Trophoblast cell (in vitro differentiated cells and primary cell): ENCODE measurements around the gene ASCC1.

ENCODE experiments used
- DNase-seq, 2 donors: peaks; one replicate each; pipeline ENCODE4 v3.0.0-alpha.2; 2016
- H2AFZ ChIP-seq: 2 replicates; pipeline ENCODE4 v1.6.1; 2013; ENCODE audit warnings: low read length, moderate library complexity, mild to moderate bottlenecking; ENCODE audit not compliant: insufficient read depth, poor library complexity
- H2AK5ac ChIP-seq: 2 replicates; pipeline ENCODE4 v1.6.1; 2013; ENCODE audit warnings: mild to moderate bottlenecking, low read length
- H2BK120ac ChIP-seq: 2 replicates; pipeline ENCODE4 v1.6.1; 2013; ENCODE audit warnings: low read length, mild to moderate bottlenecking, moderate library complexity; ENCODE audit not compliant: insufficient read depth, poor library complexity
- H2BK12ac ChIP-seq: 2 replicates; pipeline ENCODE4 v1.6.1; 2013; ENCODE audit warnings: mild to moderate bottlenecking, low read length, moderate library complexity
- H2BK5ac ChIP-seq: 2 replicates; pipeline ENCODE4 v1.6.1; 2013; ENCODE audit warnings: low read length, low read depth, moderate library complexity, mild to moderate bottlenecking; ENCODE audit not compliant: poor library complexity
- H3K14ac ChIP-seq: 2 replicates; pipeline ENCODE4 v1.6.1; 2013; ENCODE audit warnings: mild to moderate bottlenecking, low read length
- H3K18ac ChIP-seq: 2 replicates; pipeline ENCODE4 v1.6.1; 2013; ENCODE audit warnings: mild to moderate bottlenecking, low read length
- H3K23ac ChIP-seq: 2 replicates; pipeline ENCODE4 v1.6.1; 2013; ENCODE audit warnings: low read length
- H3K27ac ChIP-seq: 2 replicates; pipeline ENCODE4 v1.5.1; 2013; ENCODE audit warnings: low read depth, mild to moderate bottlenecking, inconsistent platforms, low read length, moderate library complexity
- H3K27me3 ChIP-seq: 2 replicates; pipeline ENCODE4 v1.6.1; 2013; ENCODE audit warnings: inconsistent platforms, mild to moderate bottlenecking, low read length, moderate library complexity; ENCODE audit not compliant: insufficient read depth
- H3K36me3 ChIP-seq, 2 experiments: 1 replicate in 1 of 2; 2 replicates in 1 of 2; pipeline ENCODE4 v1.6.1; 2013; ENCODE audit warnings: low read length in 2 of 2, mild to moderate bottlenecking in 2 of 2, moderate library complexity in 1 of 2; ENCODE audit not compliant: insufficient read depth in 2 of 2, control insufficient read depth in 1 of 2
- H3K4ac ChIP-seq: 2 replicates; pipeline ENCODE4 v1.6.1; 2013; ENCODE audit warnings: low read depth, mild to moderate bottlenecking, low read length, moderate library complexity
- H3K4me1 ChIP-seq, 2 experiments: 1 replicate in 1 of 2; 2 replicates in 1 of 2; pipeline ENCODE4 v1.6.1; 2013; ENCODE audit warnings: low read length in 2 of 2, mild to moderate bottlenecking in 2 of 2, moderate library complexity in 1 of 2; ENCODE audit not compliant: insufficient read depth in 2 of 2, control insufficient read depth in 1 of 2
- H3K4me2 ChIP-seq: 2 replicates; pipeline ENCODE4 v1.6.1; 2013; ENCODE audit warnings: inconsistent platforms, mild to moderate bottlenecking, low read length, moderate library complexity
- H3K4me3 ChIP-seq: 2 replicates; pipeline ENCODE4 v1.5.1; 2013; ENCODE audit warnings: mild to moderate bottlenecking, low read depth, low read length, inconsistent platforms
- H3K79me1 ChIP-seq: one replicate; pipeline ENCODE4 v1.6.1; 2013; ENCODE audit warnings: low read length
- H3K79me2 ChIP-seq: 2 replicates; pipeline ENCODE4 v1.6.1; 2013; ENCODE audit warnings: low read length, mild to moderate bottlenecking; ENCODE audit not compliant: control insufficient read depth, insufficient read depth, poor library complexity
- H3K9ac ChIP-seq: 2 replicates; pipeline ENCODE4 v1.6.1; 2013; ENCODE audit warnings: mild to moderate bottlenecking, low read length
- H3K9me3 ChIP-seq: 2 replicates; pipeline ENCODE4 v1.6.1; 2013; ENCODE audit warnings: low read depth, mild to moderate bottlenecking, control low read depth, inconsistent platforms, low read length; ENCODE audit not compliant: insufficient read depth
- H4K12ac ChIP-seq: 2 replicates; pipeline ENCODE4 v1.6.1; 2013; ENCODE audit warnings: low read depth, mild to moderate bottlenecking, low read length, moderate library complexity
- H4K8ac ChIP-seq: 2 replicates; pipeline ENCODE4 v1.6.1; 2013; ENCODE audit warnings: low read depth, mild to moderate bottlenecking, low read length, moderate library complexity
- H4K91ac ChIP-seq: one replicate; pipeline ENCODE4 v1.6.1; 2013; ENCODE audit warnings: low read depth, mild to moderate bottlenecking, low read length, moderate library complexity
- WGBS: extraction: QIAGEN DNeasy Blood & Tissue Kit; methylation state at CpG from one replicate; pipeline ENCODE4 v1.1.7; 2013; ENCODE audit warnings: missing lambda C conversion rate; ENCODE audit not compliant: insufficient read length, insufficient coverage; ENCODE audit errors: extremely low coverage; 5-methylcytosine and 5-hydroxymethylcytosine counted together

The ASCC1 gene

DNA sequence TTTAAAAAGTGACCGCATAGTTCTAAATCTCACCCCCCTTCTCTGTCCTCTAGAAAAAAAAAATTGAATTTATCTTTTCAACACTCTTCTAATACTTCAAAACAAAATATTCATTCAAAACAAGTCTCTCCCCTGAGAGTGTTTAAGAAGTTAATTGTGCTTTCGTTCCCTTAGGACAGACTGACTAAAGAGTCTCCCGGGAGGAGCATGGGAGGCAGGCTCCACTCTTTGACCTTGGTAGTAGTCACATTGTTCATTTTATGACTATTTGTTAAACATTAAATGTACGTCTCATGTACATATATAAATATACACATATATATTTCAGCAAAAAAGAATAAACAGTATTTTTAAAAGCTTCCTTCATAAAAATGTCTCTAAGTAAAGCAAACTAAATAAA is 92.5 kb downstream of the ASCC1 start:
- H4K91ac ChIP-seq = no peak overlapping the region
- no peaks in the 10 kb centered on the region for H3K36me3 ChIP-seq
- no peak overlapping the region for H3K14ac ChIP-seq
- H2BK12ac ChIP-seq = no peak overlapping the region
- no peak overlapping the region for H2BK120ac ChIP-seq
- no peak overlapping the region for H3K23ac ChIP-seq
- H2AFZ ChIP-seq = no peak overlapping the region
- no peak for DNase-seq
- H3K4me1 ChIP-seq = no peaks in the 10 kb centered on the region
- no CpG with 5 or more reads among the region's 4 CpGs for WGBS
- no peak overlapping the region for H3K4ac ChIP-seq
- no peaks in the 10 kb centered on the region for H3K79me2 ChIP-seq
- no peak overlapping the region for H3K9ac ChIP-seq
- H3K9me3 ChIP-seq = no peaks in the 10 kb centered on the region
- no peak overlapping the region for H2BK5ac ChIP-seq
- no peak overlapping the region for H3K4me3 ChIP-seq
- no peak overlapping the region for H3K18ac ChIP-seq
- no peak overlapping the region for H3K27ac ChIP-seq
- no peak overlapping the region for H4K8ac ChIP-seq
- H2AK5ac ChIP-seq = no peak overlapping the region
- H3K4me2 ChIP-seq = no peak overlapping the region
- H4K12ac ChIP-seq = no peak overlapping the region
- H3K79me1 ChIP-seq = no peaks in the 10 kb centered on the region
- no peaks in the 10 kb centered on the region for H3K27me3 ChIP-seq

DNA sequence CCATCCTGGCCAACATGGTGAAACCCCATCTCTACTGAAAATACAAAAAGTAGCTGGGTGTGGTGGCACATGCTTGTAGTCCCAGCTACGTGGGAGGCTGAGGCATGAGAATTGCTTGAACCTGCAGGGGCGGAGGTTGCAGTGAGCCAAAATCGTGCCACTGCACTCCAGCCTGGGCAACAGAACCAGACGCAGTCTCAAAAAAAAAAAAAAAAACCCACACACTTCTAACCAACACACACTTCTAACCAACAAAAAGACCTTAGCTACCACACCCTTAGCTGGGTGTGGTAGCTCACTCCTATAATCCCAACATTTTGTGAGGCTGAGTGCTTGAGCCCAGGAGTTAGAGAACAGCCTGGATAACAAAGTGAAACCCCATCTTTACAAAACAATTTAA is 93.9 kb downstream of the ASCC1 start:
- Histone ChIP-seq H2BK5ac (no peak overlapping the region), H4K91ac (no peak overlapping the region), H3K27ac (no peak overlapping the region), H3K4me3 (no peak overlapping the region), H4K8ac (no peak overlapping the region), H2AK5ac (no peak overlapping the region), H3K27me3 (no peaks in the 10 kb centered on the region), H3K18ac (no peak overlapping the region), H3K36me3 (no peaks in the 10 kb centered on the region), H3K4me2 (no peak overlapping the region), H2BK12ac (no peak overlapping the region), H4K12ac (no peak overlapping the region), H3K79me1 (no peaks in the 10 kb centered on the region), H3K9ac (no peak overlapping the region), H3K4me1 (no peaks in the 10 kb centered on the region), H3K14ac (no peak overlapping the region), H3K79me2 (no peaks in the 10 kb centered on the region), H3K4ac (no peak overlapping the region), H2AFZ (no peak overlapping the region), H3K23ac (no peak overlapping the region), H2BK120ac (no peak overlapping the region), H3K9me3 (no peaks in the 10 kb centered on the region)
- no CpG with 5 or more reads among the region's 4 CpGs for WGBS
- DNase-seq = no peak

DNA sequence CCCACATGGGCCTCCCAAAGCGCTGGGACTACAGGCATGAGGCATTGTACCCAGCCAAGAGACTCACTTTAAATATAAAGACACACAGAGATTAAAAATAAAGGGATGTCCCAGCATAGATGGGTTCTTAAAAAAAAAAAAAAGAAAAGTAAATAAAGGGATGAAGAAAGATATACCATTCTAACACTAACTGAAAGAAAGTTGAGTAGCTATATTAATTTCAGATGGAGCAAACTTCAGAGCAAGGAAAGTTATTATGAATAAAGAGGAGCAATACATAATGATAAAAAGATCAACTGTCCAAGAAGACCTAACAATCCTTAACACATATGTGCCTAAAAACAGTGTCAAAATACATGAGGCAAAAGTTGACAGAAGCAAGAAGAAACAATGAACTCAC is 94.7 kb downstream of the ASCC1 start:
- WGBS = no CpG with 5 or more reads among the region's 1 CpG
- no peak overlapping the region for H3K27ac ChIP-seq
- H3K27me3 ChIP-seq = no peaks in the 10 kb centered on the region
- H3K79me1 ChIP-seq = no peaks in the 10 kb centered on the region
- H3K4me3 ChIP-seq = no peak overlapping the region
- H2AK5ac ChIP-seq = no peak overlapping the region
- H3K36me3 ChIP-seq = no peaks in the 10 kb centered on the region
- no peaks in the 10 kb centered on the region for H3K4me1 ChIP-seq
- no peak overlapping the region for H4K91ac ChIP-seq
- no peaks in the 10 kb centered on the region for H3K9me3 ChIP-seq
- no peak overlapping the region for H4K8ac ChIP-seq
- no peak overlapping the region for H2BK12ac ChIP-seq
- no peak overlapping the region for H2AFZ ChIP-seq
- H3K18ac ChIP-seq = no peak overlapping the region
- H3K4ac ChIP-seq = no peak overlapping the region
- no peak overlapping the region for H3K14ac ChIP-seq
- no peak overlapping the region for H3K9ac ChIP-seq
- H4K12ac ChIP-seq = no peak overlapping the region
- H3K79me2 ChIP-seq = no peaks in the 10 kb centered on the region
- no peak overlapping the region for H2BK120ac ChIP-seq
- no peak overlapping the region for H2BK5ac ChIP-seq
- no peak for DNase-seq
- no peak overlapping the region for H3K4me2 ChIP-seq
- H3K23ac ChIP-seq = no peak overlapping the region

DNA sequence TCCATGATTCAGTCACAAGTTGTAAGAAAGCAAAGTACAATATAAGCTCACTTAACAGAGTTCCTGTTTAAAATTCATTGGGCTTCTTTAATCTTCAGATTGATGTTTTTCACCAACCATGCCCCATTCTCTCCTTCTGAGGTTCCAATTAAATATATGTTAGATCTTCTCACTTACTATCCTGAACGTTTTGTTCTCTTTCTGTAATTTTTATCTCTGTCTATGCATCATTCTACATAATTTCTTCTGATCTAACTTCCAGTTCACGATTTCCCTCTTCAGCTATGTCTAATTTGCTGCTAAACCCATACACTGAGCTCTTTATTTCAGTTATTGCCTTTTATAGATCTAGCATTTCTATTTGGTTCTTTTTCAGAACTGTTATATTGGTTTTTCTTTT is 99.7 kb downstream of the ASCC1 start:
- no peaks in the 10 kb centered on the region for H3K4me1 ChIP-seq
- no peaks in the 10 kb centered on the region for H3K36me3 ChIP-seq
- no peak overlapping the region for H2BK12ac ChIP-seq
- no peak overlapping the region for H2BK120ac ChIP-seq
- H4K8ac ChIP-seq = no peak overlapping the region
- no peak for DNase-seq
- no peak overlapping the region for H3K18ac ChIP-seq
- no peak overlapping the region for H3K4ac ChIP-seq
- WGBS = no CpG with 5 or more reads among the region's 2 CpGs
- no peaks in the 10 kb centered on the region for H3K9me3 ChIP-seq
- no peak overlapping the region for H3K27ac ChIP-seq
- no peak overlapping the region for H2AK5ac ChIP-seq
- no peak overlapping the region for H2AFZ ChIP-seq
- H3K4me3 ChIP-seq = no peak overlapping the region
- no peak overlapping the region for H4K91ac ChIP-seq
- no peaks in the 10 kb centered on the region for H3K27me3 ChIP-seq
- H3K14ac ChIP-seq = no peak overlapping the region
- no peaks in the 10 kb centered on the region for H3K79me2 ChIP-seq
- H3K79me1 ChIP-seq = no peaks in the 10 kb centered on the region
- no peak overlapping the region for H2BK5ac ChIP-seq
- no peak overlapping the region for H3K9ac ChIP-seq
- no peak overlapping the region for H4K12ac ChIP-seq
- H3K23ac ChIP-seq = no peak overlapping the region
- H3K4me2 ChIP-seq = no peak overlapping the region
